Aortic smooth muscle cell (primary cell): ENCODE results near the gene COL5A3. TPM values are rescaled to one million over a fixed set of nuclear protein-coding genes. Genes with fewer than 3 reads are reported as not detected.

ENCODE experiments used
- total RNA-seq: library from RNA; depleted of rRNA; stranded (reverse); fragments of >200 nt; gene quantifications from 2 replicates; pipeline ENCODE4 v1.2.3, GENCODE V29; 2014

Gene COL5A3
- 3.5 and 6.3 TPM in 2 replicates for total RNA-seq

GRCh38 chr19:10010247-10010691, at the start of gene COL5A3:
COL5A3 (minus strand) TSS chr19:10010504; CDS start chr19:10010385, 119 bp downstream.

GRCh38 chr19:10013316-10013715, 3.0 kb upstream of the COL5A3 start, which contains the start of gene RDH8:
RDH8 (plus strand) TSS chr19:10013483; CDS start chr19:10013498, 15 bp downstream.

GRCh38 chr19:9936326-9937000, 73.8 kb downstream of the COL5A3 start, which contains the start of gene OLFM2:
OLFM2 (minus strand) TSS chr19:9936515; CDS start chr19:9936366, 149 bp downstream.

Other genes starting within 250 kb of the COL5A3 start
- gene ZNF846, start 241.8 kb downstream of the COL5A3 start, total RNA-seq, result 16.6 and 19.3 TPM in 2 replicates
- 10.7 and 11.9 TPM in 2 replicates for gene FBXL12, start 191.4 kb downstream of the COL5A3 start, total RNA-seq
- gene UBL5, start 182.6 kb downstream of the COL5A3 start, total RNA-seq, result 184 and 325 TPM in 2 replicates
- 136 and 161 TPM in 2 replicates for gene PIN1, start 175.2 kb downstream of the COL5A3 start, total RNA-seq
- 0.19 and 1.3 TPM in 2 replicates for gene OLFM2, start 74.0 kb downstream of the COL5A3 start, total RNA-seq
- not detected in 2 replicates for gene RDH8, start 3.0 kb upstream of the COL5A3 start, total RNA-seq
- gene SHFL, start 75.8 kb upstream of the COL5A3 start, total RNA-seq, result 18.4 and 22.4 TPM in 2 replicates
- 0.13 and 0.25 TPM in 2 replicates for gene ANGPTL6, start 92.2 kb upstream of the COL5A3 start, total RNA-seq
- gene PPAN, start 95.9 kb upstream of the COL5A3 start, total RNA-seq, result 17.3 and 26.7 TPM in 2 replicates
- 1.2 and 1.3 TPM in 2 replicates for gene P2RY11, start 101.2 kb upstream of the COL5A3 start, total RNA-seq
- 294 and 341 TPM in 2 replicates for gene EIF3G, start 109.4 kb upstream of the COL5A3 start, total RNA-seq
- gene DNMT1, start 184.4 kb upstream of the COL5A3 start, total RNA-seq, result 39.1 and 39.9 TPM in 2 replicates
- 9.1 and 9.4 TPM in 2 replicates for gene S1PR2, start 220.8 kb upstream of the COL5A3 start, total RNA-seq
- gene MRPL4, start 241.7 kb upstream of the COL5A3 start, total RNA-seq, result 13.9 and 15.7 TPM in 2 replicates